Measurements from ENCODE around the gene GAA. TPM values are rescaled to one million over a fixed set of nuclear protein-coding genes. Genes with fewer than 3 reads are reported as not detected.

GAA gene
- total RNA-seq, 1 experiment from 2014 or later, result 30.3 TPM

DNA sequence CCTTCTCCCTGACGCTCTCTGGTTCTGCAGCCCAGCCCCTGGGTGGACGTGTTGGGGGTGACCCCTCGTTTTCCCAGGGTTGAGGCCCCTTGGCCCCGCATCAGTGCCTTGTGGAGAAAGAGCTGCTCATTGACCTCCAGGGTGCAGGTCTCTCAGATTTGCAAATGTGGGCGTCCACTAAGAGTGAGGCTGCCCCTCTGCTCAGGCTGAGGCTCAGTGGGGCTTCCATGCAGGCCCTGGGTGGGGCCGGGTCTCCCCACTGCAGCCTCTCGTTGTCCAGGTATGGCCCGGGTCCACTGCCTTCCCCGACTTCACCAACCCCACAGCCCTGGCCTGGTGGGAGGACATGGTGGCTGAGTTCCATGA lies 9.0 kb downstream of the GAA start:
- TF ChIP-seq CTCF (conservative IDR thresholded peaks at IDR 0.05), result no peak
- H3K56ac ChIP-seq (ENCODE audit: insufficient read length, low read depth, low read length), result no peak overlapping the region
- no peak overlapping the region for H3K27ac Mint-ChIP-seq

More for the DNA sequence above, 9.0 kb downstream of the GAA start:
- Histone ChIP-seq H3K4me2 (ENCODE audit: insufficient read depth, insufficient read length, low read length) (no peak overlapping the region), H3K14ac (ENCODE audit: insufficient read depth, low read length) (no peak overlapping the region), H4K91ac (ENCODE audit: insufficient read length, low read depth, low read length) (no peak overlapping the region), H3K9me3 (ENCODE audit: control insufficient read depth, low read depth, low read length) (no peaks in the 10 kb centered on the region), H3K79me1 (ENCODE audit: insufficient read depth, low read depth, low read length, poor library complexity, severe bottlenecking) (no peaks in the 10 kb centered on the region), H3K27ac (ENCODE audit: insufficient read length, low read depth, low read length) (no peak overlapping the region), H3K4ac (ENCODE audit: low read depth, low read length) (no peak overlapping the region), H2BK20ac (ENCODE audit: low read depth, low read length, poor library complexity, severe bottlenecking) (no peak overlapping the region), H2BK120ac (ENCODE audit: low read depth, low read length, poor library complexity, severe bottlenecking) (no peak overlapping the region), H4K20me1 (ENCODE audit: control insufficient read depth, insufficient read depth, insufficient read length) (no peaks in the 10 kb centered on the region), H3K27me3 (ENCODE audit: insufficient read depth, low read length) (no peaks in the 10 kb centered on the region), H3K23me2 (ENCODE audit: insufficient read length, low read depth, low read length, poor library complexity, severe bottlenecking) (no peaks in the 10 kb centered on the region), H3K4me1 (ENCODE audit: insufficient read depth, low read length) (no peaks in the 10 kb centered on the region), H2BK12ac (ENCODE audit: insufficient read length, low read depth, low read length) (no peak overlapping the region), H3K18ac (ENCODE audit: insufficient read length, low read depth, low read length) (no peak overlapping the region), H3T11ph (ENCODE audit: low read length) (no peak overlapping the region), H3K23ac (ENCODE audit: insufficient read length, low read depth, low read length) (no peak overlapping the region), H2BK5ac (ENCODE audit: insufficient read length, low read length) (no peak overlapping the region), H2AFZ (ENCODE audit: low read length) (no peak overlapping the region), H2AK5ac (ENCODE audit: insufficient read length, low read length) (no peak overlapping the region), H3K79me2 (ENCODE audit: insufficient read depth, low read length) (no peaks in the 10 kb centered on the region), H2BK15ac (ENCODE audit: low read depth, low read length) (no peak overlapping the region), H4K8ac (replicated peaks; ENCODE audit: insufficient read length, low read depth, low read length) (no peak overlapping the region), H4K5ac (ENCODE audit: insufficient read length, low read depth, low read length) (no peak overlapping the region), H3K9ac (ENCODE audit: extremely low read depth, insufficient read length, low read length) (no peak overlapping the region)
- Mint-ChIP-seq H3K4me3 (no peak overlapping the region), H3K4me1 (peaks cover 15 to 21% of the 10 kb centered on the region in 2 experiments), H3K36me3 (ENCODE audit: insufficient read depth in 1 of 3, low read depth in 3 of 3) (peaks cover 2 to 26% (median 4%) of the 10 kb centered on the region in 3 experiments; a peak in 5 of 7 replicates), H3K27me3 (ENCODE audit: low read depth) (no peaks in the 10 kb centered on the region; the same call in 1 of the 2 replicates), H3K9me3 (peaks cover 0 to 5% of the 10 kb centered on the region in 2 experiments; a peak in 1 of 5 replicates)
- WGBS (ENCODE audit: extremely low coverage, insufficient read length, low lambda C conversion rate), result no CpG with 5 or more reads among the region's 9 CpGs
- DNase-seq, result no peak

All from H9 (cell line).